ENCODE measurements around the gene TMEM131. TPM values are rescaled to one million over a fixed set of nuclear protein-coding genes. Genes with fewer than 3 reads are reported as not detected.

The TMEM131 gene
- total and polyA plus RNA-seq, 2 experiments from 2014 or later, result 9.2 to 22.7 TPM

DNA sequence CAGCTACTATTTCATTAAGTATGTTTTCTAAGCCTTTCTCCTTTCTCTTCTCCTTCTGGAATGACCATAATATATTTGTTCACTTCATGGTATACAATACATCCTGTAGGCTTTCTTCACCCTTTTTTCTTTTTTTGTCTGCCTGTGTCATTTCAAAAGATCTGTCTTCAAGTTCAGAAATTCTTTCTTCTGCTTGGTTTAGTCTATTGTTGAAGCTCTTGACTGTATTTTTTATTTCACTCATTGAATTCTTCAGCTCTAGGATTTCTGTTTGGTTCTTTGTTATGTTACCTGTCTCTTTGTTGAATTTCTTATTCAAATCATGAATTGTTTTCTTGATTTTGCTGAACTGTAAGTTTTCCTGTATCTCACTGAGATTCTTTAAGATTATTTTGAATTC is 109.9 kb downstream of the TMEM131 start (continued):
- TF ChIP-seq CREB1 (CRISPR knock-in tag; IDR thresholded peaks at IDR 0.05; ENCODE audit: low read depth) (no peak), STAT1 (IDR thresholded peaks at IDR 0.05; ENCODE audit: unreplicated experiment) (no peak)
- TF ChIP-seq, protein P1, sequence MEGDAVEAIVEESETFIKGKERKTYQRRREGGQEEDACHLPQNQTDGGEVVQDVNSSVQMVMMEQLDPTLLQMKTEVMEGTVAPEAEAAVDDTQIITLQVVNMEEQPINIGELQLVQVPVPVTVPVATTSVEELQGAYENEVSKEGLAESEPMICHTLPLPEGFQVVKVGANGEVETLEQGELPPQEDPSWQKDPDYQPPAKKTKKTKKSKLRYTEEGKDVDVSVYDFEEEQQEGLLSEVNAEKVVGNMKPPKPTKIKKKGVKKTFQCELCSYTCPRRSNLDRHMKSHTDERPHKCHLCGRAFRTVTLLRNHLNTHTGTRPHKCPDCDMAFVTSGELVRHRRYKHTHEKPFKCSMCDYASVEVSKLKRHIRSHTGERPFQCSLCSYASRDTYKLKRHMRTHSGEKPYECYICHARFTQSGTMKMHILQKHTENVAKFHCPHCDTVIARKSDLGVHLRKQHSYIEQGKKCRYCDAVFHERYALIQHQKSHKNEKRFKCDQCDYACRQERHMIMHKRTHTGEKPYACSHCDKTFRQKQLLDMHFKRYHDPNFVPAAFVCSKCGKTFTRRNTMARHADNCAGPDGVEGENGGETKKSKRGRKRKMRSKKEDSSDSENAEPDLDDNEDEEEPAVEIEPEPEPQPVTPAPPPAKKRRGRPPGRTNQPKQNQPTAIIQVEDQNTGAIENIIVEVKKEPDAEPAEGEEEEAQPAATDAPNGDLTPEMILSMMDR (conservative IDR thresholded peaks at IDR 0.05; ENCODE audit: low read depth in 2 of 2), result no peak
- TF ChIP-seq, protein P2, sequence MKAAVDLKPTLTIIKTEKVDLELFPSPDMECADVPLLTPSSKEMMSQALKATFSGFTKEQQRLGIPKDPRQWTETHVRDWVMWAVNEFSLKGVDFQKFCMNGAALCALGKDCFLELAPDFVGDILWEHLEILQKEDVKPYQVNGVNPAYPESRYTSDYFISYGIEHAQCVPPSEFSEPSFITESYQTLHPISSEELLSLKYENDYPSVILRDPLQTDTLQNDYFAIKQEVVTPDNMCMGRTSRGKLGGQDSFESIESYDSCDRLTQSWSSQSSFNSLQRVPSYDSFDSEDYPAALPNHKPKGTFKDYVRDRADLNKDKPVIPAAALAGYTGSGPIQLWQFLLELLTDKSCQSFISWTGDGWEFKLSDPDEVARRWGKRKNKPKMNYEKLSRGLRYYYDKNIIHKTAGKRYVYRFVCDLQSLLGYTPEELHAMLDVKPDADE (IDR thresholded peaks at IDR 0.05), result no peak

DNA sequence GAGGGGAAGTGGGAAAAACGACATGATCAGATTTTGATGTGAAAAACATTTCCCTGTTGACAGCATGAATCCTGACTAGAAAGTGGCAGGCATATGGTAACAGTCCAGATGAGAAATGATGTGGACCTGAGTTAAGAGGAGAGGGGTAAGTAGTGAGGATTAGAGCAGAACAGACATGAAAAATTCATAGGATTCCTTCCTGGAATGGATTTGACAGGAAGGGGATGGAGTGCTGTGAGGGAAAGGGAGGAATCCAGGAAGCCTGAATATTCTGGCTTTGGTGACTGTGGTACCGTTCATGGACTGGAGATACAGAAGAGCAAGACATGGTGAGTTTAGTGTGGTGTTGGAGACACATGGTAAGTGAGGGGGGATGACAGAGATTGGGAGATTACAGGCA is 115.4 kb downstream of the TMEM131 start:
- Histone ChIP-seq H3K79me2 (replicated peaks; ENCODE audit: insufficient read depth) (peaks cover 14% of the 10 kb centered on the region), H3K36me3 (ENCODE audit: insufficient read depth) (0 out of 2 replicates have a peak, but pooled peaks cover under 1% of the 10 kb centered on the region), H3K27ac (ENCODE audit: low read depth) (no peak overlapping the region), H3K9me2 (ENCODE audit: insufficient read depth) (no peaks in the 10 kb centered on the region), H2AFZ (no peak overlapping the region), H3K4me1 (ENCODE audit: insufficient read depth) (0 out of 2 replicates have a peak, but pooled peaks cover 3% of the 10 kb centered on the region), H3F3A (replicated peaks; ENCODE audit: low read depth) (no peaks in the 10 kb centered on the region), H3K4me2 (no peak overlapping the region), H3K27me3 (ENCODE audit: insufficient read depth) (no peaks in the 10 kb centered on the region), H3K4me3 (no peak overlapping the region), H4K20me1 (replicated peaks; ENCODE audit: insufficient read depth) (no peaks in the 10 kb centered on the region)
- Mint-ChIP-seq H3K9me3 (peaks cover 7% of the 10 kb centered on the region; the same call in 2 of the 3 replicates), H3K4me3 (no peak overlapping the region), H3K4me1 (peaks cover 8% of the 10 kb centered on the region; the same call in 2 of the 3 replicates), H3K27ac (no peak overlapping the region), H3K27me3 (ENCODE audit: insufficient read depth, low read depth, poor library complexity) (no peaks in the 10 kb centered on the region), H3K36me3 (ENCODE audit: low read depth) (peaks cover 18% of the 10 kb centered on the region; the same call in 2 of the 3 replicates)
- TF ChIP-seq, protein P3, sequence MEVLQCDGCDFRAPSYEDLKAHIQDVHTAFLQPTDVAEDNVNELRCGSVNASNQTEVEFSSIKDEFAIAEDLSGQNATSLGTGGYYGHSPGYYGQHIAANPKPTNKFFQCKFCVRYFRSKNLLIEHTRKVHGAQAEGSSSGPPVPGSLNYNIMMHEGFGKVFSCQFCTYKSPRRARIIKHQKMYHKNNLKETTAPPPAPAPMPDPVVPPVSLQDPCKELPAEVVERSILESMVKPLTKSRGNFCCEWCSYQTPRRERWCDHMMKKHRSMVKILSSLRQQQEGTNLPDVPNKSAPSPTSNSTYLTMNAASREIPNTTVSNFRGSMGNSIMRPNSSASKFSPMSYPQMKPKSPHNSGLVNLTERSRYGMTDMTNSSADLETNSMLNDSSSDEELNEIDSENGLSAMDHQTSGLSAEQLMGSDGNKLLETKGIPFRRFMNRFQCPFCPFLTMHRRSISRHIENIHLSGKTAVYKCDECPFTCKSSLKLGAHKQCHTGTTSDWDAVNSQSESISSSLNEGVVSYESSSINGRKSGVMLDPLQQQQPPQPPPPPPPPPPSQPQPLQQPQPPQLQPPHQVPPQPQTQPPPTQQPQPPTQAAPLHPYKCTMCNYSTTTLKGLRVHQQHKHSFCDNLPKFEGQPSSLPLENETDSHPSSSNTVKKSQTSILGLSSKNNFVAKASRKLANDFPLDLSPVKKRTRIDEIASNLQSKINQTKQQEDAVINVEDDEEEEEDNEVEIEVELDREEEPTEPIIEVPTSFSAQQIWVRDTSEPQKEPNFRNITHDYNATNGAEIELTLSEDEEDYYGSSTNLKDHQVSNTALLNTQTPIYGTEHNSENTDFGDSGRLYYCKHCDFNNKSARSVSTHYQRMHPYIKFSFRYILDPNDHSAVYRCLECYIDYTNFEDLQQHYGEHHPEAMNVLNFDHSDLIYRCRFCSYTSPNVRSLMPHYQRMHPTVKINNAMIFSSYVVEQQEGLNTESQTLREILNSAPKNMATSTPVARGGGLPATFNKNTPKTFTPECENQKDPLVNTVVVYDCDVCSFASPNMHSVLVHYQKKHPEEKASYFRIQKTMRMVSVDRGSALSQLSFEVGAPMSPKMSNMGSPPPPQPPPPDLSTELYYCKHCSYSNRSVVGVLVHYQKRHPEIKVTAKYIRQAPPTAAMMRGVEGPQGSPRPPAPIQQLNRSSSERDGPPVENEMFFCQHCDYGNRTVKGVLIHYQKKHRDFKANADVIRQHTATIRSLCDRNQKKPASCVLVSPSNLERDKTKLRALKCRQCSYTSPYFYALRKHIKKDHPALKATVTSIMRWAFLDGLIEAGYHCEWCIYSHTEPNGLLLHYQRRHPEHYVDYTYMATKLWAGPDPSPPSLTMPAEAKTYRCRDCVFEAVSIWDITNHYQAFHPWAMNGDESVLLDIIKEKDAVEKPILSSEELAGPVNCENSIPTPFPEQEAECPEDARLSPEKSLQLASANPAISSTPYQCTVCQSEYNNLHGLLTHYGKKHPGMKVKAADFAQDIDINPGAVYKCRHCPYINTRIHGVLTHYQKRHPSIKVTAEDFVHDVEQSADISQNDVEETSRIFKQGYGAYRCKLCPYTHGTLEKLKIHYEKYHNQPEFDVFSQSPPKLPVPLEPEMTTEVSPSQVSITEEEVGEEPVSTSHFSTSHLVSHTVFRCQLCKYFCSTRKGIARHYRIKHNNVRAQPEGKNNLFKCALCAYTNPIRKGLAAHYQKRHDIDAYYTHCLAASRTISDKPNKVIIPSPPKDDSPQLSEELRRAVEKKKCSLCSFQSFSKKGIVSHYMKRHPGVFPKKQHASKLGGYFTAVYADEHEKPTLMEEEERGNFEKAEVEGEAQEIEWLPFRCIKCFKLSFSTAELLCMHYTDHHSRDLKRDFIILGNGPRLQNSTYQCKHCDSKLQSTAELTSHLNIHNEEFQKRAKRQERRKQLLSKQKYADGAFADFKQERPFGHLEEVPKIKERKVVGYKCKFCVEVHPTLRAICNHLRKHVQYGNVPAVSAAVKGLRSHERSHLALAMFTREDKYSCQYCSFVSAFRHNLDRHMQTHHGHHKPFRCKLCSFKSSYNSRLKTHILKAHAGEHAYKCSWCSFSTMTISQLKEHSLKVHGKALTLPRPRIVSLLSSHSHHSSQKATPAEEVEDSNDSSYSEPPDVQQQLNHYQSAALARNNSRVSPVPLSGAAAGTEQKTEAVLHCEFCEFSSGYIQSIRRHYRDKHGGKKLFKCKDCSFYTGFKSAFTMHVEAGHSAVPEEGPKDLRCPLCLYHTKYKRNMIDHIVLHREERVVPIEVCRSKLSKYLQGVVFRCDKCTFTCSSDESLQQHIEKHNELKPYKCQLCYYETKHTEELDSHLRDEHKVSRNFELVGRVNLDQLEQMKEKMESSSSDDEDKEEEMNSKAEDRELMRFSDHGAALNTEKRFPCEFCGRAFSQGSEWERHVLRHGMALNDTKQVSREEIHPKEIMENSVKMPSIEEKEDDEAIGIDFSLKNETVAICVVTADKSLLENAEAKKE (CRISPR knock-in tag; IDR thresholded peaks at IDR 0.05), result no peak
- TF ChIP-seq REST (IDR thresholded peaks at IDR 0.05; ENCODE audit: unreplicated experiment) (no peak), JUNB (IDR thresholded peaks at IDR 0.05; ENCODE audit: unreplicated experiment) (no peak), STAT1 (IDR thresholded peaks at IDR 0.05; ENCODE audit: unreplicated experiment) (no peak)
- DNase-seq (ENCODE audit: low spot score) (no peak), ATAC-seq (no peak)
